Left ventricle myocardium inferior (tissue), 1 donor: ENCODE results near the gene BCAN. TPM values are rescaled to one million over a fixed set of nuclear protein-coding genes. Genes with fewer than 3 reads are reported as not detected.
A peak's percentile ranks its signal among the peaks of the same experiment; 100 is the strongest.

Experiments used
- DNase-seq: peaks from one replicate; pipeline ENCODE4 v3.0.0-alpha.2; 2020
- H3K27ac ChIP-seq: fragments of 200-600 bp; replicated peaks from 2 replicates; pipeline ENCODE4 v1.8.0; 2021
- H3K27me3 ChIP-seq: fragments of 200-600 bp; 2 replicates; pipeline ENCODE4 v1.8.0; 2021; ENCODE audit warnings: low read depth
- H3K36me3 ChIP-seq: fragments of 200-600 bp; 2 replicates; pipeline ENCODE4 v1.8.0; 2021
- H3K4me1 ChIP-seq: fragments of 200-600 bp; 2 replicates; pipeline ENCODE4 v1.8.0; 2021
- H3K4me3 ChIP-seq: fragments of 200-600 bp; 2 replicates; pipeline ENCODE4 v1.8.0; 2021; ENCODE audit warnings: mild to moderate bottlenecking, moderate library complexity
- H3K9me3 ChIP-seq: fragments of 200-600 bp; replicated peaks from 2 replicates; pipeline ENCODE4 v1.8.0; 2021
- intact Hi-C: fragments of 100-400 bp; cut with micrococcal nuclease; formaldehyde crosslinking; loops from one replicate; pipeline ENCODE4 v1.11.0; 2022
- total RNA-seq: library from RNA; stranded (reverse); fragmentation: NEBNext Ultra II Directional; extraction: Animal tissue kit (Norgen Biotek cat#: 25700); gene quantifications from one replicate; pipeline ENCODE4 v1.2.1, GENCODE V29; 2021
- TF ChIP-seq, protein P1 (sequence below): fragments of 200-600 bp; IDR thresholded peaks from 2 replicates; pipeline ENCODE4 v1.8.0; 2021; ENCODE audit warnings: antibody characterized with exemption, mild to moderate bottlenecking, borderline replicate concordance
- donor health status: DM: no; HTN: yes; CAD: no; lungs with severe emphysema.

Gene BCAN
- total RNA-seq, 1 donor from 2014 or later = 0.05 TPM

DNA sequence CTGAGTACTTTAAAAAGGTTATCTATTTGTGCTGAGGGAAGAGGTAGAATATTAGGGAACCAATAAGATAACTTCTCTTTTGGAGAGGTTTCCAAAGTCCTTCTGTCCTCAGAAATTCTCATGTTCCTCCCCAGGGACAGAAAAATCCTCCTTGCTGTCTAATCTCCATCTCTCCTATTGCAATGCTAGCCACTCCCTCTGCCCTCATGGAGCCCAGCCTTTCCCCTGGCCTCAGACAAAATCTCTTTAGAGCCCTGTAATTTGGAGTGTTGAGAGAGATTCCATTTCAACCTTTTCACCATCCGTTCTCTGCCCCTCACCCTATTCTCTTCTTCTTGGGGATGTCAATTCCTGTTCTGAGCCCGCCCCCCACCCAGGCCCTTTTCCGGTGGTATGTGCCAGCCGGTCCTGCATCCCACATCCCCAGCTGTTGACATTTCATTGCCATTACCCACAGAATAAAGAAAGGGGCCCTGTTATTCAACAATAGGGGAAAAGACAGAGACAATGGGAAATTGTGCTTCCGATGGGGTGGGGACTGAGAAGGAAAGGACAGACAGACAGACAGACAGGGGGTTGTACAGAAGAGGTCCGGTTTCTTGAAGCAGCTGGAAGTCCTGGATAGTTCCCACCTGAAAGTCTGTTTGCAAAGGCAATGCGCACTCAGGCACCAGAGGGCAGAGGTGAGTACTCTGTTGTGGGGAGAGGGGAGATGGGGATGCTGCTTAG, 22.9 kb upstream of the BCAN start, which contains the start of gene HAPLN2:
Gene HAPLN2 (plus strand): TSS at position 563 of the 729 bp plus-strand sequence. CDS start 4,076 bp downstream, outside the sequence.
- TF ChIP-seq, protein P1, sequence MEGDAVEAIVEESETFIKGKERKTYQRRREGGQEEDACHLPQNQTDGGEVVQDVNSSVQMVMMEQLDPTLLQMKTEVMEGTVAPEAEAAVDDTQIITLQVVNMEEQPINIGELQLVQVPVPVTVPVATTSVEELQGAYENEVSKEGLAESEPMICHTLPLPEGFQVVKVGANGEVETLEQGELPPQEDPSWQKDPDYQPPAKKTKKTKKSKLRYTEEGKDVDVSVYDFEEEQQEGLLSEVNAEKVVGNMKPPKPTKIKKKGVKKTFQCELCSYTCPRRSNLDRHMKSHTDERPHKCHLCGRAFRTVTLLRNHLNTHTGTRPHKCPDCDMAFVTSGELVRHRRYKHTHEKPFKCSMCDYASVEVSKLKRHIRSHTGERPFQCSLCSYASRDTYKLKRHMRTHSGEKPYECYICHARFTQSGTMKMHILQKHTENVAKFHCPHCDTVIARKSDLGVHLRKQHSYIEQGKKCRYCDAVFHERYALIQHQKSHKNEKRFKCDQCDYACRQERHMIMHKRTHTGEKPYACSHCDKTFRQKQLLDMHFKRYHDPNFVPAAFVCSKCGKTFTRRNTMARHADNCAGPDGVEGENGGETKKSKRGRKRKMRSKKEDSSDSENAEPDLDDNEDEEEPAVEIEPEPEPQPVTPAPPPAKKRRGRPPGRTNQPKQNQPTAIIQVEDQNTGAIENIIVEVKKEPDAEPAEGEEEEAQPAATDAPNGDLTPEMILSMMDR = peak; percentile 44
- Histone ChIP-seq H3K27me3 (peaks cover 19% of the 10 kb centered on the region), H3K4me1 (peaks cover 37% of the 10 kb centered on the region), H3K9me3 (no peaks in the 10 kb centered on the region), H3K27ac (peak within 1 kb of the TSS; percentile 27), H3K36me3 (no peaks in the 10 kb centered on the region), H3K4me3 (no peak within 1 kb of the TSS)
- intact Hi-C loops = no loop called here
- DNase-seq = no peak

DNA sequence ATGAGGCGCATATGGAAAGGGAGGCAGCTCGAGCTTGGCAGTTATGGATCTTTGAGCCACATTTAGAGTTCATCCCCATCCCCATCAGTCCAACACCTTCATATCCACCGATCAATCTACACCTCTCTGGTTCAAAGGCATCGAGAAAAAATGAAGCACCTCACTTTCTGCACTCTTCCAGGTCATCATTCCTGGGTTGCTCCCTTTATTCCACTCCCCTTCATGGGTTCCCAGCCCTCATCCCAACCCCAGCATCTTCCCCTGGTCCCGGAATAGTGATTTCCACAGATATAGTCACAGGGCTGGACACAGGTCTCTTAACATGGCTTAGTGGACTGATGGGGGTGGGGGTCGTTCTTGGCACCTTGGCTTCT, 22.3 kb upstream of the BCAN start:
- H3K27me3 ChIP-seq = peaks cover 24% of the 10 kb centered on the region
- DNase-seq = no peak
- no peaks in the 10 kb centered on the region for H3K36me3 ChIP-seq
- intact Hi-C loops = no loop called here
- peaks cover 39% of the 10 kb centered on the region for H3K4me1 ChIP-seq
- H3K9me3 ChIP-seq = no peaks in the 10 kb centered on the region
- no peak overlapping the region for H3K4me3 ChIP-seq
- H3K27ac ChIP-seq = peak overlapping the region; percentile 27
- TF ChIP-seq, protein P1 = no peak

DNA sequence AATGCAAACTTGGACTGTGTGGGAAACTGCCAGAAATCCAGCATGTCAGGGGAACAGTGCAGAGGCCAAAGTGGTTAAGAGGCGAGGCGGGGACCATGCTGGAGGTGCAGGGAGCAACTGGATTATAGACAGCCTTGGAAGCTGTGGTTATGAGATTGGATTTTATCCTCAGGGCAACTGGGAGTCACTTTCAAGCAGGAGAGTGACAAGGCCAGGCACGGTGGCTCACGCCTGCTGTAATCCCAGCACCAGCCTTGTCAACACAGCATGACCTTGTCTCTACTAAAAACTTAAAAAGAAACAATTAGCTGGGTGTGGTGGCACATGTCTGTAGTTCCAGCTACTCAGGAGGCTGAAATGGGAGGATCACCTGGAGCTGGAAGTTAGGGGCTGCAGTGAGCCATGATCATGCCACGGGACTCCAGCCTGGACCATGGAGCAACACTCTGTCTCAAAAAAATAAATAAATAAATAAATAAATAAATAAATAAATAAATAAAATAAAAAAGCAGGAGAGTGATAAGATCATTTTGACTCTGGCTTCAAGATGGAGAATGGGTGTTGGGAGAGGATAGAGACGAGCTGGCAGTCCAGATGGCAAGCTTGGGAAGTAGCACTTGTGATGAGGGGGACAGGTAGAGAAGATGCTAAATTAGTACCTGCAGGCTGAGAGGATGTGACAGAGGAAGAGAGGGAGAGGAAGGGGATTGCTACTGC, 19.2 kb upstream of the BCAN start:
- Histone ChIP-seq H3K4me1 (peaks cover 35% of the 10 kb centered on the region), H3K4me3 (no peak overlapping the region), H3K36me3 (no peaks in the 10 kb centered on the region), H3K27me3 (peaks cover 56% of the 10 kb centered on the region), H3K27ac (no peak overlapping the region), H3K9me3 (no peaks in the 10 kb centered on the region)
- DNase-seq = no peak
- intact Hi-C loops = no loop called here
- TF ChIP-seq, protein P1 = no peak

DNA sequence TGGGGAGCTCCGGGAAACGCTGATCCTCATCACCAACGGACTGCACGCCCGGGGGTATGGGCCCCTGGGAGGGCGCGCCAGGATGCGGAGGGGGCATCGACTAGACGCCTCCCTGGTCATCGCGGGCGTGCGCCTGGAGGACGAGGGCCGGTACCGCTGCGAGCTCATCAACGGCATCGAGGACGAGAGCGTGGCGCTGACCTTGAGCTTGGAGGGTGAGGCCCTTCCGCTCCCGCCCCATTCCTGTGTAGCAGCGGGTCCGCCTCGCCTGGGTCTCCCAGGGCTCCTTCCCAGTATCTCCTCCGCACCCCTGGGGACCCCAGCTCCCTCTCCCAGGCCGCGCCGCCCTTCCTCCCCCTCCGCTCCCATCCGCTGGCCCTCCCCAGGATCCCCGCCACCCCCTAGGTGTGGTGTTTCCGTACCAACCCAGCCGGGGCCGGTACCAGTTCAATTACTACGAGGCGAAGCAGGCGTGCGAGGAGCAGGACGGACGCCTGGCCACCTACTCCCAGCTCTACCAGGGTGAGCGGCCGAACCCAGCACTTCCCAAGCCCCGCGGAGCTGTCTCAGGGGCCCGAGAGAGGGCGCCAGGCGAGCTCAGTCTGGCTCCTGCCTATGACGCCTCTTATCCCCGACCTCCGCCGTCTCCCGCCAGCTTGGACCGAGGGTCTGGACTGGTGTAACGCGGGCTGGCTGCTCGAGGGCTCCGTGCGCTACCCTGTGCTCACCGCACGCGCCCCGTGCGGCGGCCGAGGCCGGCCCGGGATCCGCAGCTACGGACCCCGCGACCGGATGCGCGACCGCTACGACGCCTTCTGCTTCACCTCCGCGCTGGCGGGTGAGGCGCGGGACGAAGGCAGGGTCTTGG, 17.7 kb upstream of the BCAN start:
- TF ChIP-seq, protein P1 = peak; percentile 48
- Histone ChIP-seq H3K4me3 (peak overlapping the region; percentile 63), H3K9me3 (no peaks in the 10 kb centered on the region), H3K27ac (peak overlapping the region; percentile 79), H3K27me3 (peaks cover 69% of the 10 kb centered on the region), H3K36me3 (no peaks in the 10 kb centered on the region), H3K4me1 (peaks cover 35% of the 10 kb centered on the region)
- peak; percentile 60 for DNase-seq
- intact Hi-C loops = no loop called here

DNA sequence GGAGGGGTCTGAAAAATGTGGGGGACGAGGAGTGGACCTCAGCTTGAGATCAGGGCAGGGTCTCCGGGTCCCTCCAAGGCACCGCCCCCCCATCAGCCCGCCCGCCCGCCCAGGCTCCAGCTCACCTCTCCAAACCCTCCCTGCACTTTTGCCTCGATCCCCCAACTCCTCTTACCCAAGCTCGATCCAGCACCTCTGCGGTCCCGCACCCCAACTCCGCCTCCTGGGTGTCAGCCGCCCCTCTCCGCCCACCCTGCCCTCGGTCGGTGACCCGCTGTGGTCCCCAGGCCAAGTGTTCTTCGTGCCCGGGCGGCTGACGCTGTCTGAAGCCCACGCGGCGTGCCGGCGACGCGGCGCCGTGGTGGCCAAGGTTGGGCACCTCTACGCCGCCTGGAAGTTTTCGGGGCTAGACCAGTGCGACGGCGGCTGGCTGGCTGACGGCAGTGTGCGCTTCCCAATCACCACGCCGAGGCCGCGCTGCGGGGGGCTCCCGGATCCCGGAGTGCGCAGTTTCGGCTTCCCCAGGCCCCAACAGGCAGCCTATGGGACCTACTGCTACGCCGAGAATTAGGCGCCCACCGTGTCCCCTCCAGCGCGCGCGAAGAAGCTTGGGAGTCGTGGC, 17.0 kb upstream of the BCAN start:
- Histone ChIP-seq H3K27ac (peak overlapping the region; percentile 79), H3K27me3 (peaks cover 76% of the 10 kb centered on the region), H3K4me1 (peaks cover 35% of the 10 kb centered on the region), H3K9me3 (no peaks in the 10 kb centered on the region), H3K36me3 (no peaks in the 10 kb centered on the region), H3K4me3 (peak overlapping the region; percentile 63)
- no peak for DNase-seq
- TF ChIP-seq, protein P1 = no peak
- intact Hi-C loops = no loop called here
